Mucosa of descending colon (tissue), 3 donors: ENCODE data around the gene SNAP47. TPM values are rescaled to one million over a fixed set of nuclear protein-coding genes. Genes with fewer than 3 reads are reported as not detected.

Experiments
- ATAC-seq: fragments of 200-7000 bp; cut with Tn5 transposase; one replicate; pipeline ENCODE4 v1.9.1; 2020; ENCODE audit warnings: mild to moderate bottlenecking, moderate library complexity
- DNase-seq, 3 donors: peaks; one replicate each; pipeline ENCODE4 v3.0.0-alpha.2; 2020
- H3K36me3 ChIP-seq: fragments of 200-600 bp; one replicate; pipeline ENCODE4 v1.8.0; 2021; ENCODE audit warnings: low read depth, mild to moderate bottlenecking
- H3K4me1 ChIP-seq: fragments of 200-600 bp; one replicate; pipeline ENCODE4 v1.8.0; 2021; ENCODE audit warnings: low read depth, mild to moderate bottlenecking
- H3K4me3 ChIP-seq: fragments of 200-600 bp; one replicate; pipeline ENCODE4 v1.8.0; 2021; ENCODE audit warnings: mild to moderate bottlenecking
- H3K9me3 ChIP-seq: fragments of 200-600 bp; one replicate; pipeline ENCODE4 v1.8.0; 2021; ENCODE audit warnings: mild to moderate bottlenecking
- intact Hi-C, 2 donors: fragments of 100-400 bp; cut with DNase I in 1 of 2; cut with micrococcal nuclease in 1 of 2; formaldehyde crosslinking; loops; one replicate each; pipeline versions ENCODE4 v1.11.0 to v1.11.1; 2022; cut with DNase I, micrococcal nuclease
- total RNA-seq, 3 donors: library from RNA; stranded (reverse); fragmentation: NEBNext Ultra II Directional in 2 of 3; extraction: Animal tissue kit (Norgen Biotek cat#: 25700) in 2 of 3; gene quantifications; one replicate each; pipeline versions ENCODE4 v1.2.1 to v1.2.4, GENCODE V29; 2021 to 2023
- TF ChIP-seq, protein P1 (sequence below): fragments of 200-600 bp; IDR thresholded peaks from one replicate; pipeline ENCODE4 v1.8.0; 2022; ENCODE audit warnings: antibody characterized with exemption, mild to moderate bottlenecking
- donor health status: DM: no; HTN: no; CAD: no; lungs with moderate emphysema.
- donor health status: DM: no; HTN: no; CAD: no.
- donor health status: DM: no; HTN: yes; CAD: no.

SNAP47 gene
- total RNA-seq, 3 donors from 2014 or later, result 16.4 to 31.9 (median 27.6) TPM

DNA sequence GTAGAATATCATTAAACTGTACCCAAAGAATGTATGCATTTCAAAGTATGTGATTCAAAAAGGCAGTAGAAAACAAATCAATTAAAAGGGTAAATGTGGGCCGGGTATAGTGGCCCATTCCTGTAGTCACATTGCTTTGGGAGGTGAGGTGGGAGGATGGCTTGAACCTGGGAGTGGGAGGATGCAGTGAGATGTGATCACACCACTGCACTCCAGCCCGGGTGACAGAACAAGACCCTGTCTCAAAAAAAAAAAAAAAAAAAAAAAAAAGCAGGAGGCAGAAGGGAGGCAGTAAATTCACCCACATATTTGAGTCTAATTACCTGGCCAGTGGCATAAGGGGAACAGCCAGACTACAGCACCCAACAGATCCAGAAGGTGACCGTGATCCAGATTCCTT is 62.4 kb downstream of the SNAP47 start:
- DNase-seq (no peak), ATAC-seq (no peak)
- no peak overlapping the region for H3K4me3 ChIP-seq
- no peaks in the 10 kb centered on the region for H3K36me3 ChIP-seq
- TF ChIP-seq, protein P1, sequence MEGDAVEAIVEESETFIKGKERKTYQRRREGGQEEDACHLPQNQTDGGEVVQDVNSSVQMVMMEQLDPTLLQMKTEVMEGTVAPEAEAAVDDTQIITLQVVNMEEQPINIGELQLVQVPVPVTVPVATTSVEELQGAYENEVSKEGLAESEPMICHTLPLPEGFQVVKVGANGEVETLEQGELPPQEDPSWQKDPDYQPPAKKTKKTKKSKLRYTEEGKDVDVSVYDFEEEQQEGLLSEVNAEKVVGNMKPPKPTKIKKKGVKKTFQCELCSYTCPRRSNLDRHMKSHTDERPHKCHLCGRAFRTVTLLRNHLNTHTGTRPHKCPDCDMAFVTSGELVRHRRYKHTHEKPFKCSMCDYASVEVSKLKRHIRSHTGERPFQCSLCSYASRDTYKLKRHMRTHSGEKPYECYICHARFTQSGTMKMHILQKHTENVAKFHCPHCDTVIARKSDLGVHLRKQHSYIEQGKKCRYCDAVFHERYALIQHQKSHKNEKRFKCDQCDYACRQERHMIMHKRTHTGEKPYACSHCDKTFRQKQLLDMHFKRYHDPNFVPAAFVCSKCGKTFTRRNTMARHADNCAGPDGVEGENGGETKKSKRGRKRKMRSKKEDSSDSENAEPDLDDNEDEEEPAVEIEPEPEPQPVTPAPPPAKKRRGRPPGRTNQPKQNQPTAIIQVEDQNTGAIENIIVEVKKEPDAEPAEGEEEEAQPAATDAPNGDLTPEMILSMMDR, result no peak
- no peaks in the 10 kb centered on the region for H3K9me3 ChIP-seq
- no peaks in the 10 kb centered on the region for H3K4me1 ChIP-seq
- intact Hi-C loops, result no loop called here

DNA sequence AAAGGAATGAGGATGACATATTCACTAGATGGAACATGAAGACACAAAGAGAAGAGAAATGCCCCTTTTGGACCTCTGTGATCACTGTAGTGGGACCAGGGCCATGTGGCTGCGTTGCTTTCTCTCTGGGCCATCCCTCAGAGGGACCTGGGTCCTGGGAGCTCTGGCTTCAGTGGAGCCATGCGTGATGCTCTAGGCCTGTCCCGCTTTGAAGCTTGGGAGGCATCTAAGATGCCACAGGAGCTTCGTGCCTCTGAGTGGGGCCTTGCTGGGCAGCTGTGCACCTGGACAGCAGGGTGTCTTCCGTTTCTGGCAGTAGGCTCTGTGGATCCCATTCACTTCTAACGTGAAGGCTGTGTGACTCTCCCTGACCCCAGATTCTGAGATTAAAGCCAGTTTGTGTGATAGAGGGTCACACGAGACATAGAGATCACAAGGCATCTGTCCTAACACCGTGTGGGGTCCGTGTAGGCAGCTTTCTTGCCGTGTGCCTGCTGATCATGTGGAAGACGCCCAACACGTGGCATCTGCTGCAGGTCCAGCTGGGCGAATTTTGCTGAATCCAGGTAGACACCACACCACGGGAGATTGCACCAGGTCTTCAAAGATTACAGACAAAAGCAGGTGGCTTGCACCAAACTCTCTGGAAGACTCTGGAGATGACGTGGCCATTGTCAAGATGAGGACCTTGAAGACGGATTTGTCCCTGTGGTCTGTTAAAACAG is 63.0 kb downstream of the SNAP47 start:
- H3K9me3 ChIP-seq, result no peaks in the 10 kb centered on the region
- ATAC-seq (no peak), DNase-seq (no peak)
- H3K36me3 ChIP-seq, result no peaks in the 10 kb centered on the region
- no peak overlapping the region for H3K4me3 ChIP-seq
- no peaks in the 10 kb centered on the region for H3K4me1 ChIP-seq
- TF ChIP-seq, protein P1, result no peak
- intact Hi-C loops, result no loop called here

DNA sequence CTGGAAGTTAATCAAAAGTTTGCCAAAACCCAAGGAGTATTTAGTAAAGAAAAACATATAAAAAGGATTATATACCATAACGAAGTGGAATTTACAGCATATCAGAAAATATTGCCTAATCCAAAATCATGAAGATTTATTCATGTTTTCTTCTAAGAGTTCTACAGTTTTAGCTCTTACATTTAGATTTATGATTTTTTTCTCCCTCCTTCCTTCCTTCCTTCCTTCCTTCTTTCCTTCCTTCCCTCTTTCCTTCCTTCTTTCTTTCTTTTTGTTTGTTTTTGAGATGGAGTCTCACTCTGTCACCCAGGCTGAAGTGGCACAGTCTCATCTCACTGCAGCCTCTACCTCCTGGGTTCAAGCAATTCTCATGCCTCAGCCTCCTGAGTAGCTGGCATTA is 64.5 kb downstream of the SNAP47 start:
- intact Hi-C loops, result no loop called here
- TF ChIP-seq, protein P1, result no peak
- Histone ChIP-seq H3K36me3 (no peaks in the 10 kb centered on the region), H3K4me3 (no peak overlapping the region), H3K9me3 (no peaks in the 10 kb centered on the region), H3K4me1 (no peaks in the 10 kb centered on the region)
- DNase-seq, result no peak
- no peak for ATAC-seq

DNA sequence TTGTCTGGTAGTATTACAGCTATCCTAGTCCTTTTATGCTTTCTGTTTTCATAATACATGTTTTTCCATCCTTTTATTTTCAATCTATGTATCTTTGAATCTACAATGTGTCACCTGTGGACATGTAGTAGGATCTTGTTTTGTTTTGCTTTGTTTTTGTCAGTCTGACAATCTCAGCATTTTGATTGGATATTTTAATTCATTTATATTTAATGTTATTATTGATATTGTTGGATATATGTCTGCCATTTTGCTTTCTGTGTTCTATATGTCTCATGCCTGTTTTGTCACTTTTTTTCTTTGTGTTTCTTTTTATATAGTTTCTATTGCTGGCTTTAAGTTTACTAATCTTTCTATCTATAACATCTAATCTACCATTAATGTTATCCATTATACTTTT is 68.7 kb downstream of the SNAP47 start:
- H3K4me3 ChIP-seq, result no peak overlapping the region
- no peaks in the 10 kb centered on the region for H3K36me3 ChIP-seq
- TF ChIP-seq, protein P1, result no peak
- intact Hi-C loops, result no loop called here
- H3K9me3 ChIP-seq, result no peaks in the 10 kb centered on the region
- no peaks in the 10 kb centered on the region for H3K4me1 ChIP-seq
- ATAC-seq (no peak), DNase-seq (no peak)

DNA sequence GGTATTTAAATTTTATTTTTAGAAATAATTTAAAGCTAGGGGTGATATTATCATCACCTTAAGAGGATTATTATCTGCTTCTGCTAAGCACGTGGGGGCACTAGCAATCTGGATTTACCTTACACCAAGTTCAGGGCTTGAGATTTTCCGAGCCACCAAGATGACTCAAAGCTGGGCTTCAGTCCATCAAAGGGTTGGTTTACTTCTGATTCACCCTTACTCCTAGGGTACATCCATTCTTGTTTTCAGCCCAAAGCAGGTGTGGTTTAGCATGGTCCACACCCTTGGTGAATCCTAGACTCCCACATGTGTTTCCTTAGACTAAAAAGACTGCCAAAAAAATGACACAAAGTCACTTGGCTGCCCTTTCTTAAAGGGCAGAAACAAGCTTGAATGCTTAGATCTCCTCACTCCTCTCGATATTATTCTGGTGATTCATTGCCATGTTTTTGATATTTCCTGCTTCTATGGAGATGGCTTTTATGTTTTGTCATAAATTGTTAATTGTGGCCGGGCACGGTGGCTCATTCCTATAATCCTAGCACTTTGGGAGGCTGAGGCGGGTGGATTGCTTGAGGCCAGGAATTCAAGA is 70.5 kb downstream of the SNAP47 start:
- intact Hi-C loops, result no loop called here
- H3K4me1 ChIP-seq, result no peaks in the 10 kb centered on the region
- DNase-seq (no peak), ATAC-seq (no peak)
- no peaks in the 10 kb centered on the region for H3K9me3 ChIP-seq
- H3K36me3 ChIP-seq, result no peaks in the 10 kb centered on the region
- H3K4me3 ChIP-seq, result no peak overlapping the region
- TF ChIP-seq, protein P1, result no peak
